Measurements from ENCODE around the gene HECTD4. TPM values are rescaled to one million over a fixed set of nuclear protein-coding genes. Genes with fewer than 3 reads are reported as not detected.

The HECTD4 gene
- total RNA-seq, 1 experiment from 2014 or later = 65.7 TPM

- Mint-ChIP-seq H3K27ac (ENCODE audit: unreplicated experiment) (peak overlapping the region; percentile 43), H3K36me3 (ENCODE audit: insufficient read depth, unreplicated experiment) (peaks cover 54% of the 10 kb centered on the region), H3K27me3 (ENCODE audit: unreplicated experiment) (no peaks in the 10 kb centered on the region), H3K4me3 (ENCODE audit: low read depth, unreplicated experiment) (no peak overlapping the region), H3K4me1 (ENCODE audit: low read depth, unreplicated experiment) (no peaks in the 10 kb centered on the region), H3K9me3 (ENCODE audit: low read depth, unreplicated experiment) (no peaks in the 10 kb centered on the region)
- CTCF ChIA-PET = no interaction called here
- intact Hi-C loops (cut with micrococcal nuclease; ENCODE audit: unreplicated experiment) = no loop called here
- BruUV-seq (replicated peaks) = no TSS peak
- DNase-seq = no peak
- no peak for TF ChIP-seq CTCF (IDR thresholded peaks at IDR 0.05; ENCODE audit: unreplicated experiment)
These were observed 212.3 kb downstream of the HECTD4 start for GRCh38 chr12:112169966-112170365.

- intact Hi-C loops (cut with micrococcal nuclease; ENCODE audit: unreplicated experiment) = no loop called here
- peaks cover 49% of the 10 kb centered on the region for H3K36me3 Mint-ChIP-seq (ENCODE audit: insufficient read depth, unreplicated experiment)
- BruUV-seq (replicated peaks) = no TSS peak
- H3K27me3 Mint-ChIP-seq (ENCODE audit: unreplicated experiment) = no peaks in the 10 kb centered on the region
- H3K27ac Mint-ChIP-seq (ENCODE audit: unreplicated experiment) = peak overlapping the region; percentile 43
- no peak for TF ChIP-seq CTCF (IDR thresholded peaks at IDR 0.05; ENCODE audit: unreplicated experiment)
- H3K9me3 Mint-ChIP-seq (ENCODE audit: low read depth, unreplicated experiment) = no peaks in the 10 kb centered on the region
- H3K4me1 Mint-ChIP-seq (ENCODE audit: low read depth, unreplicated experiment) = no peaks in the 10 kb centered on the region
- CTCF ChIA-PET = interaction anchor here (0.6 kb wide), 1 partner anchor 155 kb away, joined by 3 read pairs; no protein-coding TSS in a partner anchor
- no peak overlapping the region for H3K4me3 Mint-ChIP-seq (ENCODE audit: low read depth, unreplicated experiment)
- no peak for DNase-seq
These were observed 212.9 kb downstream of the HECTD4 start for GRCh38 chr12:112169161-112169872.

DNA sequence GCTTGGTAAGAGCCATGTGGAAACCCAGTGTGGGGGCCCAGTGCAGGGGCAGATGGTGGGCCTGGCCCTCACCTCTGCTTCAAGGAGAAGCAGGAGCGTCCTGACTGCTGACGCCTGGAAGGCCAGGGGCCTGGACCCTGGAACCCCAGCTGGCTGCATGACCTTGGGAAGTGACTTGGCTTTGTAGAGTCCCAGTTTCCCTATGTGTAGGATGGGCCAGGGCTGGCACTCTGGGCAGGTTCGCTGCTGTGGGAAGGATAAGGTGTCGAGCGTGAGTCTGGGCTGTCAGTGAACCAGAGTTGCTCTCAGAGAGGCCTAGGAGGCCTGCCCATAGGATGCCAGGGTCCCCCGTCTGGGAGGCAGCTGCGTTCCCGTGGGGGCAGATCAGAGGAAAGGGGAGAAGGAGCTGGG, 213.7 kb downstream of the HECTD4 start:
- Mint-ChIP-seq H3K9me3 (ENCODE audit: low read depth, unreplicated experiment) (no peaks in the 10 kb centered on the region), H3K27me3 (ENCODE audit: unreplicated experiment) (no peaks in the 10 kb centered on the region), H3K4me1 (ENCODE audit: low read depth, unreplicated experiment) (no peaks in the 10 kb centered on the region), H3K36me3 (ENCODE audit: insufficient read depth, unreplicated experiment) (peaks cover 47% of the 10 kb centered on the region), H3K27ac (ENCODE audit: unreplicated experiment) (no peak overlapping the region), H3K4me3 (ENCODE audit: low read depth, unreplicated experiment) (no peak overlapping the region)
- CTCF ChIA-PET = interaction anchor here (0.5 to 0.6 kb wide), 2 partner anchors 154 to 833 kb away, joined by 3 to 4 read pairs; no protein-coding TSS in a partner anchor
- intact Hi-C loops (cut with micrococcal nuclease; ENCODE audit: unreplicated experiment) = no loop called here
- no peak for TF ChIP-seq CTCF (IDR thresholded peaks at IDR 0.05; ENCODE audit: unreplicated experiment)
- no peak for DNase-seq
- BruUV-seq (replicated peaks) = no TSS peak

GRCh38 chr12:112167718-112168525, 214.3 kb downstream of the HECTD4 start:
- no peak for TF ChIP-seq CTCF (IDR thresholded peaks at IDR 0.05; ENCODE audit: unreplicated experiment)
- DNase-seq = no peak
- H3K27ac Mint-ChIP-seq (ENCODE audit: unreplicated experiment) = no peak overlapping the region
- H3K4me3 Mint-ChIP-seq (ENCODE audit: low read depth, unreplicated experiment) = no peak overlapping the region
- CTCF ChIA-PET = interaction anchor here (0.5 to 0.6 kb wide), 2 partner anchors 248 to 834 kb away, joined by 4 read pairs; no protein-coding TSS in a partner anchor
- no peaks in the 10 kb centered on the region for H3K4me1 Mint-ChIP-seq (ENCODE audit: low read depth, unreplicated experiment)
- H3K9me3 Mint-ChIP-seq (ENCODE audit: low read depth, unreplicated experiment) = no peaks in the 10 kb centered on the region
- intact Hi-C loops (cut with micrococcal nuclease; ENCODE audit: unreplicated experiment) = no loop called here
- no peaks in the 10 kb centered on the region for H3K27me3 Mint-ChIP-seq (ENCODE audit: unreplicated experiment)
- H3K36me3 Mint-ChIP-seq (ENCODE audit: insufficient read depth, unreplicated experiment) = peaks cover 47% of the 10 kb centered on the region
- no TSS peak for BruUV-seq (replicated peaks)

All from Calu3 (cell line).